A549 (cell line): ENCODE results near the gene UTP15.

Source experiments
- CBX8 ChIP-seq: fragments of 200-600 bp; sonication (generic); IDR thresholded peaks from 2 replicates; pipeline ENCODE4 v1.6.1; 2016
- CEBPB ChIP-seq, 2 experiments: fragments of >200 bp in 1 of 2; sonication (Bioruptor Twin) in 1 of 2; formaldehyde crosslinking in 1 of 2; IDR thresholded peaks; 2 replicates each; pipeline ENCODE4 v1.6.1; 2012 to 2016
- CTCF ChIP-seq: fragments of >200 bp; sonication (Bioruptor Twin); formaldehyde crosslinking; IDR thresholded peaks from 3 replicates; pipeline ENCODE4 v1.5.1; 2016
- ELK1 ChIP-seq: fragments of 150-350 bp; IDR thresholded peaks from 2 replicates; pipeline ENCODE4 v1.6.1; 2014; ENCODE audit warnings: low read depth, mild to moderate bottlenecking, low read length
- MAX ChIP-seq: IDR thresholded peaks from 2 replicates; pipeline ENCODE4 v1.6.1; 2012
- MAZ ChIP-seq: fragments of 150-350 bp; IDR thresholded peaks from 2 replicates; pipeline ENCODE4 v1.6.1; 2014; ENCODE audit warnings: antibody characterized with exemption, low read depth, low read length, borderline replicate concordance
- POLR2A ChIP-seq: IDR thresholded peaks from 2 replicates; pipeline ENCODE4 v1.6.1; 2012; ENCODE audit warnings: mild to moderate bottlenecking, low read length
- USF2 ChIP-seq: fragments of 450-650 bp; IDR thresholded peaks from 2 replicates; pipeline ENCODE4 v1.6.1; 2014; ENCODE audit warnings: antibody characterized with exemption

- no peak for TF ChIP-seq POLR2A
- TF ChIP-seq USF2, result no peak
- TF ChIP-seq ELK1, result no peak
- no peak for TF ChIP-seq CTCF
- TF ChIP-seq MAX, result no peak
- TF ChIP-seq MAZ, result no peak
- TF ChIP-seq CEBPB (IDR thresholded peaks at IDR 0.05), result no peak
- no peak for TF ChIP-seq CBX8
These were observed 50.4 kb downstream of the UTP15 start for GRCh38 chr5:73615947-73616346.
